Psoas muscle (tissue), 8 donors: ENCODE measurements around the gene FTCDNL1. TPM values are rescaled to one million over a fixed set of nuclear protein-coding genes. Genes with fewer than 3 reads are reported as not detected.
A peak's percentile ranks its signal among the peaks of the same experiment; 100 is the strongest.

Source experiments
- ATAC-seq, 4 donors: fragments of 200-7000 bp; cut with Tn5 transposase; one replicate each; pipeline ENCODE4 v1.9.1; 2020; ENCODE audit warnings: moderate library complexity in 3 of 4, mild to moderate bottlenecking in 2 of 4
- DNase-seq, 2 donors: peaks; one replicate each; pipeline ENCODE4 v3.0.0-alpha.2; 2020
- H3K27ac ChIP-seq: fragments of 200-600 bp; one replicate; pipeline ENCODE4 v1.8.0; 2022
- H3K27me3 ChIP-seq, 3 donors: fragments of 200-600 bp in 1 of 3; one replicate each; pipeline versions ENCODE4 v1.6.1 to v1.8.0; 2013 to 2022; ENCODE audit warnings: low read length in 2 of 3, mild to moderate bottlenecking in 2 of 3, moderate library complexity in 1 of 3; ENCODE audit not compliant: insufficient read depth in 3 of 3
- H3K36me3 ChIP-seq, 2 donors: fragments of 200-600 bp in 1 of 2; one replicate each; pipeline versions ENCODE4 v1.6.1 to v1.8.0; 2013 to 2022; ENCODE audit warnings: low read depth in 1 of 2, mild to moderate bottlenecking in 1 of 2, moderate library complexity in 1 of 2; ENCODE audit not compliant: insufficient read depth in 1 of 2
- H3K4me1 ChIP-seq: fragments of 200-600 bp; one replicate; pipeline ENCODE4 v1.8.0; 2022
- H3K4me3 ChIP-seq: fragments of 200-600 bp; one replicate; pipeline ENCODE4 v1.8.0; 2022; ENCODE audit warnings: mild to moderate bottlenecking
- H3K9me3 ChIP-seq: fragments of 200-600 bp; one replicate; pipeline ENCODE4 v1.8.0; 2022
- CTCF ChIP-seq: fragments of 200-600 bp; IDR thresholded peaks from one replicate; pipeline ENCODE4 v1.8.0; 2022; ENCODE audit warnings: antibody characterized with exemption
- WGBS, 3 donors: extraction: QIAGEN DNeasy Blood & Tissue Kit; methylation state at CpG; one replicate each; pipeline versions ENCODE4 v1.1.6 to v1.1.7; 2013; 5-methylcytosine and 5-hydroxymethylcytosine counted together
- intact Hi-C, 2 donors: fragments of 100-400 bp; cut with DNase I; formaldehyde crosslinking; loops; one replicate each; pipeline versions ENCODE4 v1.11.0 to v1.14.2; 2022
- polyA plus RNA-seq, 3 donors: library from polyadenylated mRNA; stranded (reverse); fragments of 200-250 nt; gene quantifications; one replicate each; pipeline ENCODE4 v1.2.3, GENCODE V29; 2013
- total RNA-seq, 4 donors: library from RNA; stranded (reverse); fragmentation: NEBNext Ultra II Directional in 2 of 4; extraction: Animal tissue kit (Norgen Biotek cat#: 25700) in 2 of 4; gene quantifications; one replicate each; pipeline versions ENCODE4 v1.2.1 to v1.2.4, GENCODE V29; 2021 to 2023
- donor health status: healthy with polysubstance abuse.
- donor health status: DM: no; HTN: no; CAD: no; lungs with moderate emphysema.
- donor health status: Bipolar disorder and iron deficiency.
- donor health status: healthy.
- donor health status: DM: yes; HTN: yes; CAD: no.
- donor health status: DM: no; HTN: no; CAD: no.
- donor health status: DM: no; HTN: no; CAD: no.
- donor health status: DM: yes; HTN: yes; CAD: no.

The FTCDNL1 gene
- total and polyA plus RNA-seq, 7 donors = 4.9 to 25.7 (median 9.0) TPM

- no peaks in the 10 kb centered on the region for H3K9me3 ChIP-seq
- no peak overlapping the region for H3K27ac ChIP-seq
- no peak for DNase-seq
- no peaks in the 10 kb centered on the region for H3K27me3 ChIP-seq
- TF ChIP-seq CTCF = no peak
- peaks cover 5% of the 10 kb centered on the region for H3K4me1 ChIP-seq
- WGBS, 3 donors = 44 to 47% (median 46%) methylated on average over 6 of the region's 6 CpGs
- peaks cover 0 to 20% of the 10 kb centered on the region in 2 donors for H3K36me3 ChIP-seq
- ATAC-seq = no peak
- H3K4me3 ChIP-seq = no peak overlapping the region
- intact Hi-C loops = no loop called here
Observed at GRCh38 chr2:199814101-199814816, 36.7 kb downstream of the FTCDNL1 start.

GRCh38 chr2:199812493-199812892 is 38.5 kb downstream of the FTCDNL1 start:
- intact Hi-C loops = no loop called here
- H3K27me3 ChIP-seq = no peaks in the 10 kb centered on the region
- WGBS, 3 donors = 64 to 74% (median 64%) methylated on average over 8 of the region's 8 CpGs

GRCh38 chr2:199811346-199811745 is 39.6 kb downstream of the FTCDNL1 start:
- H3K9me3 ChIP-seq = no peaks in the 10 kb centered on the region
- H3K4me3 ChIP-seq = no peak overlapping the region
- TF ChIP-seq CTCF = no peak
- H3K27ac ChIP-seq = no peak overlapping the region
- ATAC-seq (no peak), DNase-seq (no peak)
- H3K27me3 ChIP-seq = no peaks in the 10 kb centered on the region
- H3K4me1 ChIP-seq = peaks cover 5% of the 10 kb centered on the region
- WGBS, 3 donors = 77 to 91% (median 90%) methylated on average over 2 of the region's 2 CpGs
- intact Hi-C loops = no loop called here
- H3K36me3 ChIP-seq = no peaks in the 10 kb centered on the region

More at GRCh38 chr2:199812493-199812892, 38.5 kb downstream of the FTCDNL1 start:
- Histone ChIP-seq H3K27ac (no peak overlapping the region), H3K9me3 (no peaks in the 10 kb centered on the region), H3K36me3 (peaks cover 0 to 2% of the 10 kb centered on the region in 2 donors), H3K4me3 (no peak overlapping the region), H3K4me1 (peaks cover 5% of the 10 kb centered on the region)
- DNase-seq (no peak), ATAC-seq (no peak)
- no peak for TF ChIP-seq CTCF

GRCh38 chr2:199810422-199811171 is 40.4 kb downstream of the FTCDNL1 start:
- no peak for TF ChIP-seq CTCF

More at GRCh38 chr2:199810422-199811171, 40.4 kb downstream of the FTCDNL1 start:
- no peaks in the 10 kb centered on the region for H3K36me3 ChIP-seq
- no peaks in the 10 kb centered on the region for H3K9me3 ChIP-seq
- H3K4me1 ChIP-seq = peaks cover 5% of the 10 kb centered on the region
- DNase-seq (no peak), ATAC-seq (peak in 2 of 4 donors; percentile 60 to 63)
- H3K4me3 ChIP-seq = no peak overlapping the region
- no peaks in the 10 kb centered on the region for H3K27me3 ChIP-seq
- 46 to 67% (median 54%) methylated on average over 7 of the region's 7 CpGs for WGBS, 3 donors
- intact Hi-C loops = no loop called here
- no peak overlapping the region for H3K27ac ChIP-seq
